OCI-LY3 (cell line): ENCODE results near the gene NUP93.

Source experiments
- H2AFZ ChIP-seq: fragments of 200-600, 300-600 bp; shearing (Covaris generic); 2 replicates; pipeline ENCODE4 v1.6.0; 2014; ENCODE audit warnings: antibody characterized with exemption, low read depth, low read length
- H3K27ac ChIP-seq: fragments of 200-600, 300-600 bp; sonication (generic); 2 replicates; pipeline ENCODE4 v1.5.1; 2014; ENCODE audit warnings: mild to moderate bottlenecking, low read length, moderate library complexity, mixed read lengths
- H3K27me3 ChIP-seq: fragments of 200-600, 300-600 bp; sonication (generic); 2 replicates; pipeline ENCODE4 v1.6.1; 2014; ENCODE audit warnings: low read depth, low read length, mixed read lengths
- H3K36me3 ChIP-seq: fragments of 200-600, 300-600 bp; sonication (generic); replicated peaks from 2 replicates; pipeline ENCODE3; 2014; ENCODE audit warnings: low read depth, low read length, mixed read lengths
- H3K4me1 ChIP-seq: fragments of 300-600, 200-600 bp; sonication (generic); 2 replicates; pipeline ENCODE4 v1.6.1; 2014; ENCODE audit warnings: low read length, mixed read lengths
- H3K4me2 ChIP-seq: fragments of 200-600, 300-600 bp; sonication (generic); 2 replicates; pipeline ENCODE4 v1.6.1; 2014; ENCODE audit warnings: low read length, mixed read lengths
- H3K4me3 ChIP-seq: fragments of 300-600, 200-600 bp; sonication (generic); 2 replicates; pipeline ENCODE4 v1.5.1; 2014; ENCODE audit warnings: antibody characterized with exemption, mild to moderate bottlenecking, low read length, moderate library complexity
- H3K79me2 ChIP-seq: fragments of 300-600, 200-600 bp; shearing (Covaris generic); 2 replicates; pipeline ENCODE4 v1.6.1; 2014; ENCODE audit warnings: mild to moderate bottlenecking, low read length, mixed read lengths
- H3K9ac ChIP-seq: fragments of 300-600, 200-600 bp; shearing (Covaris generic); 2 replicates; pipeline ENCODE4 v1.6.0; 2014; ENCODE audit warnings: mild to moderate bottlenecking, low read length, moderate library complexity
- H3K9me3 ChIP-seq: fragments of 200-600, 300-600 bp; shearing (Covaris generic); 2 replicates; pipeline ENCODE4 v1.6.1; 2014; ENCODE audit warnings: low read length, mixed read lengths; ENCODE audit not compliant: insufficient read depth
- H4K20me1 ChIP-seq: fragments of 200-600, 300-600 bp; sonication (generic); 2 replicates; pipeline ENCODE4 v1.6.1; 2016; ENCODE audit warnings: low read length, mixed read lengths; ENCODE audit not compliant: insufficient read depth
- CTCF ChIP-seq: fragments of 200-600, 300-600 bp; sonication (generic); IDR thresholded peaks from 2 replicates; pipeline ENCODE4 v1.5.1; 2014; ENCODE audit warnings: antibody characterized with exemption, low read length, low read depth
- EZH2phosphoT487 ChIP-seq: fragments of 200-600 bp; shearing (Covaris generic); IDR thresholded peaks from 2 replicates; pipeline ENCODE4 v1.6.1; 2018; ENCODE audit warnings: antibody characterized with exemption, mixed run types, low read depth

Gene NUP93

GRCh38 chr16:56729735-56730662 is at the start of gene NUP93:
Gene NUP93, plus strand, starts transcription at chr16:56730129. Its CDS starts 18,119 bp downstream, at chr16:56748248.
- Histone ChIP-seq H3K9me3 (no peaks in the 10 kb centered on the region), H3K27ac (peak within 1 kb of the TSS; percentile 16), H3K36me3 (peaks cover 8% of the 10 kb centered on the region)

GRCh38 chr16:56681939-56682702 is 47.8 kb upstream of the NUP93 start, which contains the start of gene MT1X:
Gene MT1X, plus strand, starts transcription at chr16:56682470. Its CDS starts 71 bp downstream, at chr16:56682541.
- H3K27ac ChIP-seq, result no peak within 1 kb of the TSS
- H3K27me3 ChIP-seq, result no peaks in the 10 kb centered on the region

More at GRCh38 chr16:56729735-56730662, at the start of gene NUP93:
- Histone ChIP-seq H3K4me2 (peak within 1 kb of the TSS; percentile 90), H3K4me3 (peak within 1 kb of the TSS; percentile 91), H3K4me1 (peaks cover 35% of the 10 kb centered on the region), H3K9ac (peak within 1 kb of the TSS; percentile 67), H4K20me1 (peaks cover 29% of the 10 kb centered on the region), H3K79me2 (peaks cover 50% of the 10 kb centered on the region), H2AFZ (peak within 1 kb of the TSS; percentile 96), H3K27me3 (no peaks in the 10 kb centered on the region)
- TF ChIP-seq EZH2phosphoT487, result no peak
- peak; percentile 32 for TF ChIP-seq CTCF

GRCh38 chr16:56682703-56683397 is 47.1 kb upstream of the NUP93 start:
- peak overlapping the region; percentile 99 for H3K4me2 ChIP-seq
- H3K27ac ChIP-seq, result no peak overlapping the region
- TF ChIP-seq CTCF, result no peak
- TF ChIP-seq EZH2phosphoT487, result no peak
- H3K4me1 ChIP-seq, result peaks cover 14% of the 10 kb centered on the region
- no peaks in the 10 kb centered on the region for H3K9me3 ChIP-seq
- H2AFZ ChIP-seq, result peak overlapping the region; percentile 79
- peak overlapping the region; percentile 78 for H3K9ac ChIP-seq
- no peaks in the 10 kb centered on the region for H3K79me2 ChIP-seq
- H3K4me3 ChIP-seq, result peak overlapping the region; percentile 94
- H3K36me3 ChIP-seq, result no peaks in the 10 kb centered on the region
- no peaks in the 10 kb centered on the region for H4K20me1 ChIP-seq
- no peaks in the 10 kb centered on the region for H3K27me3 ChIP-seq

More at GRCh38 chr16:56681939-56682702, 47.8 kb upstream of the NUP93 start, which contains the start of gene MT1X:
- Histone ChIP-seq H3K79me2 (no peaks in the 10 kb centered on the region), H3K4me1 (peaks cover 14% of the 10 kb centered on the region), H3K9me3 (no peaks in the 10 kb centered on the region), H4K20me1 (no peaks in the 10 kb centered on the region), H3K4me3 (peak within 1 kb of the TSS; percentile 94), H3K36me3 (no peaks in the 10 kb centered on the region), H3K9ac (peak within 1 kb of the TSS; percentile 78), H3K4me2 (peak within 1 kb of the TSS; percentile 99), H2AFZ (peak within 1 kb of the TSS; percentile 96)
- TF ChIP-seq EZH2phosphoT487 (no peak), CTCF (no peak)
